NCI-H774 (cell line): ENCODE measurements around the gene BSCL2.
"Not testable (repeated sequence)": the region's sequence is repeated elsewhere in the genome, so short reads cannot be mapped to it uniquely, and the experiment has no call there.

ENCODE experiments used
- DNase-seq: peaks from one replicate; lab custom pipeline; 2025; lab: John Stamatoyannopoulos, UW

The BSCL2 gene

GRCh38 chr11:62687508-62688396 is 19.5 kb downstream of the BSCL2 start:
- no peak for DNase-seq

GRCh38 chr11:62682518-62682917 is 24.7 kb downstream of the BSCL2 start:
- no peak for DNase-seq

GRCh38 chr11:62680825-62681240 is 26.4 kb downstream of the BSCL2 start:
- peak; percentile 28 for DNase-seq

- peak; percentile 83 for DNase-seq
Measured at GRCh38 chr11:62678770-62679696, 28.2 kb downstream of the BSCL2 start, which contains the start of gene UBXN1. Gene UBXN1 (minus strand): TSS chr11:62679073. CDS start chr11:62678923, 150 bp downstream.

GRCh38 chr11:62678433-62678769 is 28.8 kb downstream of the BSCL2 start:
- no peak for DNase-seq

GRCh38 chr11:62677714-62678113 is 29.5 kb downstream of the BSCL2 start:
- no peak for DNase-seq

- no peak for DNase-seq
Measured at GRCh38 chr11:62677156-62677555, 30.1 kb downstream of the BSCL2 start.

- no peak for DNase-seq
Measured at GRCh38 chr11:62676698-62677097, 30.5 kb downstream of the BSCL2 start.

GRCh38 chr11:62675415-62675814 is 31.8 kb downstream of the BSCL2 start:
- not testable (repeated sequence) for DNase-seq

GRCh38 chr11:62673196-62673525 is 34.1 kb downstream of the BSCL2 start:
- no peak for DNase-seq

- DNase-seq, result peak; percentile 87
Measured at GRCh38 chr11:62671608-62672389, 35.4 kb downstream of the BSCL2 start, which contains the start of the genes LBHD1 and UQCC3. Gene LBHD1 (minus strand): TSS chr11:62672267. CDS start chr11:62670031, 2,236 bp downstream. Gene UQCC3 (plus strand): TSS chr11:62671673. CDS start chr11:62671746, 73 bp downstream.

GRCh38 chr11:62671236-62671607 is 36.0 kb downstream of the BSCL2 start:
- DNase-seq, result no peak

GRCh38 chr11:62669420-62670161 is 37.6 kb downstream of the BSCL2 start:
- no peak for DNase-seq

GRCh38 chr11:62667460-62667859 is 39.8 kb downstream of the BSCL2 start:
- no peak for DNase-seq

- DNase-seq, result no peak
Measured at GRCh38 chr11:62666259-62666926, 40.8 kb downstream of the BSCL2 start.

GRCh38 chr11:62665599-62666258 is 41.5 kb downstream of the BSCL2 start:
- peak; percentile 29 for DNase-seq

GRCh38 chr11:62665075-62665598 is 42.1 kb downstream of the BSCL2 start, which contains the start of the genes C11orf98 and CSKMT:
Gene C11orf98 (minus strand): TSS chr11:62665210. CDS start chr11:62665169, 41 bp downstream.
Gene CSKMT (plus strand): TSS chr11:62665312. CDS start chr11:62665880, 568 bp downstream.
- peak; percentile 93 for DNase-seq

- DNase-seq, result peak; percentile 65
Measured at GRCh38 chr11:62664405-62665074, 42.7 kb downstream of the BSCL2 start.
